ENCODE data around the gene PRMT5. TPM values are rescaled to one million over a fixed set of nuclear protein-coding genes. Genes with fewer than 3 reads are reported as not detected.
A peak's percentile ranks its signal among the peaks of the same experiment; 100 is the strongest.

The PRMT5 gene
- total RNA-seq, 3 donors from 2014 or later (not counting 1 experiment from before 2014, with no cell fraction given), result 16.3 to 22.4 (median 18.5) TPM

DNA sequence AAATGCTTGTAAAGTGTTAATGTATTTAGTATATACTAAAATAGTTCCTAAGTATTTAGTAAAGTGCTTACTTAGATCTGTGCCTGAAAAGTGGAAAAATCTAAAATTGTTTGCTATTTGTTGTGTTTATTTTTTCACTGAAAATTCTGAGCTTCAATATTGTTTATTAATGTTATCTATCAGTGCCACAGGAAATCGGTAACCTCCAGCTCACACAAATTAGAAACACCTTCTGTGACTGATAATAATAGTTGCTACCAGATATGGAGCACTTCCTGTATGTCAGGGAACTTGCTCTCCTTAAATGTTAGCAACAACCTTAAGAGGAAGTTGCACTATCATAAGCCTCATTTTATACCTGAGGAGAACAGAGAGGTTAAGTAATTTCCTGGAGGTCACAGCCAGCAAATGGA, 58.4 kb downstream of the PRMT5 start:
- H3K27me3 ChIP-seq (ENCODE audit: control insufficient read depth, insufficient read depth, low read length), result no peaks in the 10 kb centered on the region
- no CpG with 5 or more reads among the region's 1 CpG for WGBS (ENCODE audit: insufficient coverage)
- TF ChIP-seq, protein P1, sequence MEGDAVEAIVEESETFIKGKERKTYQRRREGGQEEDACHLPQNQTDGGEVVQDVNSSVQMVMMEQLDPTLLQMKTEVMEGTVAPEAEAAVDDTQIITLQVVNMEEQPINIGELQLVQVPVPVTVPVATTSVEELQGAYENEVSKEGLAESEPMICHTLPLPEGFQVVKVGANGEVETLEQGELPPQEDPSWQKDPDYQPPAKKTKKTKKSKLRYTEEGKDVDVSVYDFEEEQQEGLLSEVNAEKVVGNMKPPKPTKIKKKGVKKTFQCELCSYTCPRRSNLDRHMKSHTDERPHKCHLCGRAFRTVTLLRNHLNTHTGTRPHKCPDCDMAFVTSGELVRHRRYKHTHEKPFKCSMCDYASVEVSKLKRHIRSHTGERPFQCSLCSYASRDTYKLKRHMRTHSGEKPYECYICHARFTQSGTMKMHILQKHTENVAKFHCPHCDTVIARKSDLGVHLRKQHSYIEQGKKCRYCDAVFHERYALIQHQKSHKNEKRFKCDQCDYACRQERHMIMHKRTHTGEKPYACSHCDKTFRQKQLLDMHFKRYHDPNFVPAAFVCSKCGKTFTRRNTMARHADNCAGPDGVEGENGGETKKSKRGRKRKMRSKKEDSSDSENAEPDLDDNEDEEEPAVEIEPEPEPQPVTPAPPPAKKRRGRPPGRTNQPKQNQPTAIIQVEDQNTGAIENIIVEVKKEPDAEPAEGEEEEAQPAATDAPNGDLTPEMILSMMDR (IDR thresholded peaks at IDR 0.05), result no peak
- Mint-ChIP-seq H3K9me3 (no peaks in the 10 kb centered on the region), H3K27ac (peak overlapping the region; percentile 95 to 96), H3K36me3 (no peaks in the 10 kb centered on the region), H3K27me3 (ENCODE audit: low read depth in 2 of 2) (peaks cover 0 to 8% of the 10 kb centered on the region in 2 donors), H3K4me1 (peaks cover 28 to 32% of the 10 kb centered on the region in 2 donors), H3K4me3 (peak overlapping the region; percentile 93)
- no peaks in the 10 kb centered on the region for H3K9me3 ChIP-seq (ENCODE audit: control insufficient read depth, insufficient read depth, low read length)
- intact Hi-C loops (cut with micrococcal nuclease), result loop anchor here (2.0 to 5.0 kb wide), 4 partner anchors 16 to 309 kb away; partner anchors contain the start of genes DAD1 and OXA1L
- ATAC-seq, result peak; percentile 15 to 57 (median 25)
- peak overlapping the region; percentile 93 for H3K27ac ChIP-seq (ENCODE audit: low read length)
- H3K36me3 ChIP-seq (ENCODE audit: control insufficient read depth, insufficient read depth, low read length), result peaks cover 20% of the 10 kb centered on the region
- peaks cover 17% of the 10 kb centered on the region for H3K4me1 ChIP-seq (ENCODE audit: control insufficient read depth, insufficient read depth, low read length)
- no peak for DNase-seq
- peak overlapping the region; percentile 85 for H3K4me3 ChIP-seq (ENCODE audit: low read length)

Other genes with a start within 250 kb of the PRMT5 start
- 100 to 1,000 TPM; 121 to 143 (median 125) TPM for gene OXA1L, start 162.7 kb downstream of the PRMT5 start, total RNA-seq
- gene SLC7A7, start 113.9 kb downstream of the PRMT5 start, total RNA-seq, result 10 to 100 TPM in 1 of 3 donors, 1 to 10 TPM in 2; 4.3 to 16.8 (median 9.6) TPM
- gene MRPL52, start 99.5 kb downstream of the PRMT5 start, total RNA-seq, result 10 to 100 TPM; 40.5 to 42.0 (median 41.6) TPM
- gene MMP14, start 92.8 kb downstream of the PRMT5 start, total RNA-seq, result 1 to 10 TPM; 1.2 to 1.7 (median 1.4) TPM
- gene LRP10, start 57.6 kb downstream of the PRMT5 start, total RNA-seq, result 100 to 1,000 TPM in 2 of 3 donors, 10 to 100 TPM in 1; 97.8 to 118 (median 102) TPM
- 1 to 10 TPM; 4.0 to 8.1 (median 7.9) TPM for gene REM2, start 46.2 kb downstream of the PRMT5 start, total RNA-seq
- 100 to 1,000 TPM in 2 of 3 donors, 10 to 100 TPM in 1; 86.4 to 120 (median 108) TPM for gene RBM23, start 10.2 kb downstream of the PRMT5 start, total RNA-seq
- gene HAUS4, start 27.7 kb upstream of the PRMT5 start, total RNA-seq, result 10 to 100 TPM; 17.0 to 21.2 (median 20.2) TPM
- gene AJUBA, start 53.2 kb upstream of the PRMT5 start, total RNA-seq, result under 1 TPM; 0.45 to 0.61 (median 0.56) TPM
- 10 to 100 TPM; 12.1 to 15.1 (median 13.6) TPM for gene C14orf93, start 80.8 kb upstream of the PRMT5 start, total RNA-seq
- gene PSMB5, start 105.5 kb upstream of the PRMT5 start, total RNA-seq, result 10 to 100 TPM; 15.7 to 19.1 (median 16.4) TPM
- gene PSMB11, start 112.8 kb upstream of the PRMT5 start, total RNA-seq, result not detected
- 1 to 10 TPM; 1.9 to 4.9 (median 2.8) TPM for gene CDH24, start 128.1 kb upstream of the PRMT5 start, total RNA-seq
- gene ACIN1, start 165.8 kb upstream of the PRMT5 start, total RNA-seq, result 100 to 1,000 TPM; 321 to 395 (median 347) TPM
- gene C14orf119, start 166.1 kb upstream of the PRMT5 start, total RNA-seq, result 10 to 100 TPM; 10.6 to 19.0 (median 14.7) TPM
- not detected for gene CIROP, start 175.6 kb upstream of the PRMT5 start, total RNA-seq
- gene CEBPE, start 189.9 kb upstream of the PRMT5 start, total RNA-seq, result not detected